Measurements from ENCODE around the gene DDA1.
A peak's percentile ranks its signal among the peaks of the same experiment; 100 is the strongest.
"Not testable (repeated sequence)": the region's sequence is repeated elsewhere in the genome, so short reads cannot be mapped to it uniquely, and the experiment has no call there.

The DDA1 gene

DNA sequence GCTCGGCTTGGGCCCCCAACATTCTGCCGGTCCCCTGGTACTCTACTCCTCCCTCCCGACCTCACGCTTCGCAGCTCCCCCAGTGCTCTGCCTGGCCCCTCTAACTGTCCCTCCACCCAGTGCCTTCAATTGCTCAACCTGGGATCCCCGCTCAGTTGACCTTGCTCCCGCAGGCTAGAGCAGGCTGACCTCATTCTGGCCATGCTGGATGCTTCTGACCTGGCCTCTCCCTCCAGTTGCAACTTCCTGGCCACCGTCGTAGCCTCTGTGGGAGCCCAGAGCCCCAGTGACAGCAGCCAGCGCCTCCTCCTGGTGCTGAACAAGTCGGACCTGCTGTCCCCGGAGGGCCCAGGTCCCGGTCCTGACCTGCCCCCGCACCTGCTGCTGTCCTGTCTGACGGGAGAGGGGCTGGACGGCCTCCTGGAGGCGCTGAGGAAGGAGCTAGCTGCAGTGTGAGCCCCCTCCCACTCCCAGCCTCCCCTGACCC, 31.6 kb downstream of the DDA1 start:
- DNase-seq (ENCODE audit: extremely low read depth in 1 of 2, low read depth in 1 of 2) = no peak

DNA sequence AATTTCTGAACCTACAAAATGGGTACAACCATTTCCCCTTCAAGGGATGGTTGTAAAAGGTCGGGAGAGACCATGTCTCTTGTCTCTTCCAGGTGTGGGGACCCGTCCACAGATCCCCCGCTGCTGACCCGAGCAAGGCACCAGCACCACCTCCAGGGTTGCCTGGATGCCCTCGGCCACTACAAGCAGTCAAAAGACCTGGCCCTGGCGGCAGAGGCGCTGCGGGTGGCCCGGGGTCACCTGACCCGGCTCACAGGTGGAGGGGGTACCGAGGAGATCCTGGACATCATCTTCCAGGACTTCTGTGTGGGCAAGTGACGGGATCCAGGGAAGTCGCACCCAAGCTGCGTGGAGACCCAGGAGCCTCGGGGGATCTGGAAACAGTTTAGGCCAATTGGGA, 32.0 kb downstream of the DDA1 start:
- DNase-seq (ENCODE audit: extremely low read depth in 1 of 2, low read depth in 1 of 2) = no peak

DNA sequence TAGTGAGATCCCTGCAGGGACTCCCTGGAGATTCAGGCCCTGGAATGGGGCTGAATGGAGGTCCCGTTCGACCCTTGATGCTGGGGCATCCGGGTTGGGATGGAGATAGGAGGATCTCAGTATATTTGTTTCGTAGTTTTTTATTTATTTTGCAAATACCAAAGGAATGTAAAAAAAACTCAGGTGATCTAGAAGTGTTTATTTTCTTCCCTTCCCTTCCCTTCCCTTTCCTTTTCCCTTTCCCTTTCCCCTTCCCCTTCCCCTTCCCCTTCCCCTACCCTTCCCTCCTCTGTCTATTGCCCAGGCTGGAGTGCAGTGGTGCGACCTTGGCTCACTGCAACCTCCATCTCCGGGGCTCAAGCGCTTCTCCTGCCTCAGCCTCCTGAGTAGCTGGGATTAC, 32.5 kb downstream of the DDA1 start:
- DNase-seq (ENCODE audit: extremely low read depth in 1 of 2, low read depth in 1 of 2) = no peak

DNA sequence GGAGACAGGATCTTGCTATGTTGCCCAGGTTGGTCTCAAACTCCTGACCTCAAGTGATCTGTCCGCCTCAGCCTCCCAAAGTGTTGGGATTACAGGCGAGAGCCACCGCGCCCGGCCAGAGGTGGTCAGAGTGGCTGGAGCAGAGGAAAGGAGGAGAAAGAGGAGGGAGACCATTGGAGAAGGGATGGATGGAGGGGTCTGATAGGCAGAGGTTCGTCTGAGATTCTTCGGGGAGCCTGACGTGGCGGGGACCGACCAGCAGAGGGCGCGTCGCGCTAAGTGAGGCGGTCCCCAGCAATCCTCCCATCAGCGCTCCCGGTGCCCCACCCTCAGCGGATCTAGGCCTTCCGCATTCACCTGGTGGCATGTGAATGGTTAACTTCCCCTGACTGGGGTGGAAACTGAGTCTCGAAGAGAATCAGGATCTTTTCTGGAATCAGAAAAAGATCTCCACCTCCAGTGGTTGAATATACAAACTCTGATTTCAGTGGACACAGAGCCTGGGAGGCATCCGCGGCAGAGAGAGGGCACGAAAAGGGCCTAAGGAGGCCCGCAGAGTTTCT, 36.8 kb downstream of the DDA1 start:
- peak in 1 of 2 donors; percentile 53 for DNase-seq (ENCODE audit: extremely low read depth in 1 of 2, low read depth in 1 of 2)

DNA sequence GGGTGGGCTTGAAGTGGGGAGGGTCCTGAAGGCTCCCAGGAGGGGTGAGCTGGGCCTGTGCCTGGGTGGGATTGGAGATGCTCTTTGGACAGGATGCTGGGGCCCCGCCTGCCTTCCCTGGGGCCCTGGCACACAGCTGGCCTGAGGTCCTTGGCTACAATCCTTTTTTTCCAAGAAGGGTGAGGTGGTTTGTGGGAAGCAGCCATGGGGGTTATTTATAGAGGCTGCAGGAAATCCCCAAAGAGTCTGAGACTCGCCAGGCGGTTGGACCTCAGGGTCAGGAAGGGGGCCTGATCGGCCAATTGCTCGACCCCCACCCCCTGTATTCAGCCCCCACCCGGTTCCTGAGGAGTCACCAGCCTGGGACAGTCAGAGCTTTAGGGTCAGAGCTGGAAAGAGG, 38.0 kb downstream of the DDA1 start:
- DNase-seq (ENCODE audit: extremely low read depth in 1 of 2, low read depth in 1 of 2) = no peak

DNA sequence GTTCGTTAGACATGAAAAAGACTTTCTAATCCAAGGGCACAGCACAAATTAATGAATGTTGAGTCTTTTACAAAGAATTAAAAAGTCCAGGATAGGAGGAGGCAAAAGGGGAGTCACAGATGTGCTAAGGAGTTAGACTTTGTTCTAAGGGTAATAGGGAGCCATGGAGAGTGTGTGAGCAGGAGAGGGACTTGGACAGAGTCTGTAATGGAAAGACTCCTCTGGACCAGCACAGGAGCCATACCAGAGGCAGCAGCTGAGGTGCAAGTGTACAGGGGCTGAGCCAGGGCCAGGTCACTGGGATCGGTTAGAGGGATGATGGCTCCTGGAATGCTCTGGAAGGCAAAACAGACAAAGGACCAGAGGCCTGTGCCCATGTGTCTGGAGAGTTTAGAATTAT, 38.5 kb downstream of the DDA1 start:
- DNase-seq (ENCODE audit: extremely low read depth in 1 of 2, low read depth in 1 of 2) = no peak

DNA sequence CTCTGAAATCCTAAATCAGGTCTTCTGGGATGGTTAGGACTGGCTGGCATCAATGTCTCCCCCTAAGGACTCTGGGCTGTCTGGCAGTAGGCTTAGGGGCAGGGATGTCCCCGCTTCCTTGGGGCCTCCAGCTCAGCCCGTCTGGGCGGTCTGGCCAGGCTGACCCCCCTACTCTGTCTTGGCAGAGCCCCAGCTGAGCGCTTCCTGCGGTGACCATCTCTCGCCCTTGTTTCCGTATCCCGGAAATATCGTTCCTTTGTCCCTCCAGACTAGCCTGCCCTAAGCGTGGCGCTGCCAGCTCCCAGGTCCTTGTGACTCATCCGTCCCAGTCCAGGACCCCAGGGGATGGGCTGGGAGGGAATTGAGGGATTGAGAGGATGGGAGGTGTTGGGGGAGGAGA, 39.3 kb downstream of the DDA1 start:
- DNase-seq (ENCODE audit: extremely low read depth in 1 of 2, low read depth in 1 of 2) = no peak

DNA sequence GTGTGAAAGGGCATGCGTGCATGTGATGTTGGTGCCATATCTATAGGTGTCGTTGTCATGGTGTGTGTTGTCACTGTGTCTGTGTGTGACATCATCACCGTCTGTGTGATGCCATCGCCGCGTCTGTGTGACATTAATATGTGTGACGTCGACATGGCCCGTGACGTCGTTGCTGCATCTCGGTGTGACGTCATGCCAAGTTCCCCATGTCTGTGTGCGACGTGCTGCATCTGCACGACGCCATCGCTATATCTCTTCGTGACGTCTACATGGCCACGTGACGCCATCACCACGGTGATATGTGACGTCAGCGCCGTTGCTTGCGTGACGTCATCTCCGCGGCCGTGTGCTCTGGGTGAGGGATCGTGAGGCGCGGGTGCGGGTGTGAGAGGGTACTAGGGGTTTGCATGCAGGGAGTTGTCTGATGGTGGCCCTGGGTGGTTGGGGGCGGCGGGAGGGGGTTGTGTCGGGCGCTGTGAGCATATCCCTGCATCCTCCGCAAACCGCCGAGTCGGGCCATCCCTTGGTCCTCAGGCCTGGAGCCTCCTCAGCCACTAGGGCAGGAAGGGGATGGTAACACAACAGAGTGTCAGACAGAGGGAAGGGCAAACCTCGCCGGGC, 42.6 kb downstream of the DDA1 start:
- DNase-seq (ENCODE audit: extremely low read depth in 1 of 2, low read depth in 1 of 2) = no peak

DNA sequence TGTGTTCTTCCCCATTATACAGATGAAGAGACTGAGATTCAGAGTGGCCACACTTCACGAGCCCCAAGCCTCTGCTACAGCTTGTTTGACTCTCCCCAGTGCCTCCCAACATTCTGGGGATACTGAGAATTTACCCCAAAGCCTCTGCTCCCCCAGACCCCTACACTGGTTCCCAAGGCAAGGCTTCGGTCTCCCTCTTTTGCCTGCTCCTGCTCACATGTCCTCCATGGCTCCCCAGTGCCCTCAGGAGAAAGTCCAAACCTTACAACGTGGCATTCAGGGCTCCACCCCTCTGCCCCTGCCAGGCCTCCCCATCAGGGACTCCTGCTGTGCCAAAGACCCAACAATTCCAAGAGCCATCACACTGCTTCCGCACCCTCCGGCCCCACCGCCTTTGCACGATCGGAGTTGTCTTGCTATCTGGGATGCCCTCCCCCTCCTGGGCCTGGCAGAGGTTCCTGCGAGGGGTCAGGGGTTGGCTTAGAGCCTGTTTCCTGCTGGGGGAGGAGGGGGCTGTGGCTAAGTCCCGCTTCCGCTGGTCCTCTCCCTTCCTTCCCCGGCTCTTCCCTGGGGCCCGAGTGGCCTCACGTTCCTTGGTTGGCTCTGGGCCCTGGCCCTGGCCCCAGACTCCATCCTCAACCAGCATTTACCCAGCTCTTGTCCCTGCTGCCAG, 43.4 kb downstream of the DDA1 start:
- DNase-seq (ENCODE audit: extremely low read depth in 1 of 2, low read depth in 1 of 2) = no peak

DNA sequence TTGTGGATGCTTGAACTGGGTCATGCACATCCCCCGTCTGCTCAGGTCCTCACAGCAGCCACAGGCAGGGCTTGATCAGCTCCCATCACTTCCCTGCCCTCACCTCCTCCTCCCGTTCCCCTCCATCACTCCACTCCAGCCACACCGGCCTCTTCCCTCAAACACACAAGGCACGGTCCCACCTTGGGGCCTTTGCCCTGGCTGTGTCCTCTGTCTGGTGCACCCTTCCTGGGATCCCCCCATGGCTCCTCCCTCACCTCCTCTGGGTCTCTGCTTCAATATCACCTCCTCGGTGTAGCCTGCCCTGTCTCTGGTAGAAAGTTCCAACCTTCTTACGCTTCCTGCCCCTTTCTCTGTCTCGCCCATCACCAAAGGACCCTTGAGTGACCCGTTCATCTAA, 44.0 kb downstream of the DDA1 start:
- DNase-seq (ENCODE audit: extremely low read depth in 1 of 2, low read depth in 1 of 2) = no peak

DNA sequence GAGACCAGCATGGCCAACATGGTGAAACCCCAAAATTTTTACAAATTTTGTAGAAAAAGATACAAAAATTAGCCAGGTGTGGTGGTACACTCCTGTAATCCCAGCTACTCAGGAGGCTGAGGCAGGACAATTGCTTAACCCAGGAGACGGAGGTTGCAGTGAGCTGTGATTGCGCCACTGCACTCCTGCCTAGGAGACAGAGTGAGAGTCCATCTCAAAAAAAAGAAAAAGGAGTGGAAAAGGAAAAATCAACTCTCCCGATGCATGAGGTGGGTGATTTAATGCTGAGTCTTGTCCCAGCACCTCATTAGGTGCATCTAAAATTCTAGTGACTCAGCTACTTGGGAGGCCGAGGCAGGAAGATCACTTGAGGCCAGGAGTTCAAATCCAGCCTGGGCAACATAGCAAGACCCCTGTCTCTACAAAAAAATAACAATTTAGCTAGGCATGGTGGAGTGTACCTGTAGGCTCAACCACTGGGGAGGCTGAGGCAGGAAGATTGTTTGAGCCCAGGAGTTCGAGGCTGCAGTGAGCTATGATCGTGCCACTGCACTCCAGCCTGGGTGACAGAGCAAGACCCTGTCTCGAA, 47.8 kb downstream of the DDA1 start:
- no peak for DNase-seq (ENCODE audit: extremely low read depth in 1 of 2, low read depth in 1 of 2)

DNA sequence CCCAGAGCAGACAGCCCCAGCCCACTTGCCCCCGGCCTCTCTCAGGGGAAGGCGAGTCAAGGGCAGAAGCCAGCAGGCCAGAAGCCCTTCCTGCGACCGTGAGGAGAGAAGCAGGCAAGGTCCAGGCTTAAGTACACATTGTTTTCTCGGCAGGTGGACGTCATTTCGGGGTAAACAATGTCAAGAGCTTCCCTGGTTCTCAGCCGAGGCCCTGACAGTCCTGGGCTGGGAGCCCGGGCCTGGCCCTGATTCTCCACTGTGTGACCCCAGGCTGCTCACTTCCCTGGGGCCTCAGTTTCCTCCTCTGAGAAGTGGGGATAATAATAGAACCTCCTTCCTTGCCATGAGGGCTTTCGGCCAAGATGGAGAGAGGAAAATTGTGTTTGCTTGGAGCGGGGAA, 48.4 kb downstream of the DDA1 start:
- no peak for DNase-seq (ENCODE audit: extremely low read depth in 1 of 2, low read depth in 1 of 2)

DNA sequence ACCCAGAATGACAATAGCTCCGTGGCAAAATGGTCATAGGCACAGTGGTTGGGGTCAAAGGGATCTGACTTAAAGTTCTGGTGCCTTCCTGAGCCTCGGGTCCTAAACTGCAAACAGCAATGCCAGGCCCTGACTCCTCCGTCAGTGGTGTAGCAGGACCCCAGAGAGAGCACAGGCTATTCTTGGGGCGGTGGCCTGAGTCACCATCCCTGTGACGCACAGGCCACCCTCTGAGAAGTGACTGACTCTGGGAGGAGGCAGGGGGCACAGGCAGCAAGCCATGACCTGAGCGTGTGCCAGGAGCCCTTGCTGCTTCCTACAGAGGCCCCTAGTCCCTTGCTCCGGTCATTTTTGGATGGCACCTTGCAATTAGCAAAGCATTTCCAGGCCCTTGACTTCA, 49.0 kb downstream of the DDA1 start:
- no peak for DNase-seq (ENCODE audit: extremely low read depth in 1 of 2, low read depth in 1 of 2)

DNA sequence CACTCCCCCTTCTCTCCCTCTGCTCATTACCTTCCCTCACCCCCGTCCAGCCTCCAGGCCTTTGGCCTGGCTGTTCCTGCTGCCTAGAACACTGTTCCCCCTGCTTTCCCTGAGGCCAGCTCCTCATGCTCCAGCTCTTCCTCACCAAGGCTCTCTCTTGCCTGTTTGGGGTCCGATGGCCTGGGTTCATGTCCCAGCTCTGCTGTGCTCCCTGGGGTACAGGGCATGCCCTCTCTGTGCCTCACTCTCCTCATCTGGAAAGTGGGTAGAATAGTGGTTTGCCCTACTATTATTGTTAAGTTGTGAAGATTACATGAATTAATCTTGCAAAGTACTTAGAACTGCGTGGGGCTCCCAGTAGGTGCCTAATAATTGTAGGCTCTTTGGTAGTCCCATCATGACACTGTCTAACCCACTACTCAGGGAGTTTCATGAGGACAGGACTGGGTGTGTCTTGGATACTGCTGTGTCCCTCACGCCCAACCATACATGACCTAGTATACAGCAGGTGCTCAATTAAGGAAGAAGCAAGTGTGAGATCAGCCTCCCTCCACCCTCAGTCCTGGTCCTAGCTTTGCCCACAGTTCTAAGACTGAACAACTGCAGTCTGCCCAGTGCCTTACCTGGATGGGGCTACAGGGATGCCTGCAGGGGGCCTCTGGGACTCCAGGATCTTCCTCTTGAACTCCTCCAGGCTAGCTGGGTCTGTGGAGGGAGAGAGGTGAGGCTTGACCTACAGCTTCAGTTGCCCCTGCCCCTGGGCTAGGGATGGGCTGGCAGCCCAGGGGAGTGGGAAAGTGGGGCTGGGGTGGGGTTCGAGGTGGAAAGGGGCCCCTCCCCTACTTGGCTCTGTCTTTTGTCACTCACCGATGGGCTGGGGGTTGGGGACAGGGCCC, 50.8 kb downstream of the DDA1 start:
- no peak for DNase-seq (ENCODE audit: extremely low read depth in 1 of 2, low read depth in 1 of 2)

DNA sequence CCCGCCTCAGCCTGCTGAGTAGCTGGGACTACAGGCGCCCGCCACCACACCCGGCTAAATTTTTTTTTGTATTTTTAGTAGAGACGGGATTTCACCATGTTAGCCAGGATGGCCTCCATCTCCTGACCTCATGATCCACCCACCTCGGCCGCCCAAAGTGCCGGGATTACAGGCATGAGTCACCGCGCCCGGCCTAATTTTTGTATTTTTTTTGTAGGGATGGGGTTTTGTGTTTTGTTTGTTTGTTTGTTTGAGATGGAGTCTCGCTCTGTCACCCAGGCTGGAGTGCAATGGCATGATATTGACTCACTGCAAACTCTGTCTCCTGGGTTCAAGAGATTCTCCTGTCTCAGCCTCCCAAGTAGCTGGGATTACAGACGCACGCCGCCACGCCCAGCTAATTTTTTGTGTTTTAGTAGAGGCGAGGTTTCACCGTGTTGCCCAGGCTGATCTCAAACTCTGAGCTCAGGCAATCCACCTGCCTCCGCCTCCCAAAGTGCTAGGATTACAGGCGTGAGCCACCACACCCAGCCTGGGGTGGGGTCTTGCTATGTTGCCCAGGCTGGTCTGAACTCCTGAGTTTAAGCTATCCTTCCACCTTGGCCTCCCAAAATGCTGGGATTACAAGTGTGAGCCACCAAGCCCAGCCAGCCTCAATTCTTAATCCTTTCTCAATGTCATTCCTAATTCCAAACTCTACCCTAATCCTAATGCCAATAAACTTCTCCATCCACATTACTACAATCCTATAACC, 54.7 kb downstream of the DDA1 start:
- DNase-seq (ENCODE audit: extremely low read depth in 1 of 2, low read depth in 1 of 2) = not testable (repeated sequence)

DNA sequence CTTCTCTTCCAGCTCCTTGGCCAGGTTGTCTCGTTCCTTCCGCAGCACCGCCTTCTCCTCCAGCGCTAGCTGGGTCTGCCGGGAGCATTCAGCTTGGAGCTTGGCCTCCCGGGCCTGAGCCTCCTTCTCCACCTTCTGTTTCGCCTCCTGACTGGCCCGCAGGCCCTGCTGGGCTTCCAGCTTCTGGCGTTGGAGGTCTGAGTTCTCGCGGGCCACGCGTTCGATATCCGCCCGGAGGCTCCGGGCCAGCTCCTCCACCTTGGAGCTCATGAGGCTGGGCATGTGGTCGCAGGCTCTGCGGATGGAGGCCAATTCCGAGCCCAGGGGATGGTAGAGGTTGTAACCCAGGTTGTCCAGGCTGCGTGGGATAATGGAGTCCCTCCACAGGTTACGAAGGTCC, 56.0 kb downstream of the DDA1 start:
- DNase-seq (ENCODE audit: extremely low read depth in 1 of 2, low read depth in 1 of 2) = no peak

DNA sequence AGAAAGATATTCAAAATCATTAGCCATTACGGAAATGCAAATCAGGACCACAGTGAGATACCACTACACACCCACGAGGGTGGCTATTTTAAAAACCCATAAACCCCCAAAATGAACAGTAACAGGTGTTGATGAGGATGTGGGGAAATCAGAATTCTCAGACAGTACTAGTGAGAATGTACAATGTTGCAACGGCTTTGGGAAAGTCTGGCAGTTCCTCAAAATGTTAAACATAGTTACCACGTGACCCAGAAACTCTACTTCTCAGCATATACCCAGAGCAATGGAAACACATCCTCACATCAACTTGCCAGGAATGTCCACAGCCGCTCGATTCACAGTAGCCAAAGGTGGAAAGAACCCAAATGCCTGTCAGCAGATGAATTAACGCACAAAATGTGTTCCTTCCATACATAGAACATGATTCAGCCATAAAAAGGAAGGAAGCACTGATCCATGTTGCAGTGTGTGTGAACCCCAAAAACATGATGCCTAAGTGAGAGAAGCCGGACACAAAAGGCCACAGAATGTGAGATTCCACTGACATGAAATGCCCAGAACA, 60.7 kb downstream of the DDA1 start:
- no peak for DNase-seq (ENCODE audit: extremely low read depth in 1 of 2, low read depth in 1 of 2)
